Central memory CD4-positive, alpha-beta T cell (primary cell): ENCODE results near the gene NDUFB11.
"Not testable (repeated sequence)": the region's sequence is repeated elsewhere in the genome, so short reads cannot be mapped to it uniquely, and the experiment has no call there.

ENCODE experiments used
- DNase-seq: peaks from one replicate; pipeline ENCODE4 v3.0.0; 2022

NDUFB11 gene

GRCh38 chrX:47145395-47146120 lies 1.1 kb upstream of the NDUFB11 start:
- no peak for DNase-seq

GRCh38 chrX:47143894-47144625 lies 442 bp downstream of the NDUFB11 start:
- DNase-seq, result no peak

- no peak for DNase-seq
Observed at GRCh38 chrX:47138171-47138570, 6.3 kb downstream of the NDUFB11 start.

- not testable (repeated sequence) for DNase-seq
Observed at GRCh38 chrX:47135650-47136049, 8.9 kb downstream of the NDUFB11 start.

GRCh38 chrX:47133493-47133892 lies 11.0 kb downstream of the NDUFB11 start:
- DNase-seq, result no peak

GRCh38 chrX:47129899-47130358 lies 14.6 kb downstream of the NDUFB11 start:
- DNase-seq, result no peak

- DNase-seq, result peak; percentile 90
Observed at GRCh38 chrX:47129157-47129898, 15.2 kb downstream of the NDUFB11 start.

- DNase-seq, result not testable (repeated sequence)
Observed at GRCh38 chrX:47124466-47124865, 20.0 kb downstream of the NDUFB11 start.

- DNase-seq, result not testable (repeated sequence)
Observed at GRCh38 chrX:47116551-47117110, 27.9 kb downstream of the NDUFB11 start.

GRCh38 chrX:47112316-47112954 lies 32.1 kb downstream of the NDUFB11 start:
- DNase-seq, result no peak

- not testable (repeated sequence) for DNase-seq
Observed at GRCh38 chrX:47110936-47111615, 33.4 kb downstream of the NDUFB11 start.

- DNase-seq, result no peak
Observed at GRCh38 chrX:47101206-47101605, 43.3 kb downstream of the NDUFB11 start.

GRCh38 chrX:47098338-47099094 lies 46.0 kb downstream of the NDUFB11 start:
- DNase-seq, result no peak

GRCh38 chrX:47097018-47097417 lies 47.5 kb downstream of the NDUFB11 start:
- DNase-seq, result no peak

- no peak for DNase-seq
Observed at GRCh38 chrX:47093860-47094259, 50.6 kb downstream of the NDUFB11 start.

- no peak for DNase-seq
Observed at GRCh38 chrX:47093248-47093647, 51.3 kb downstream of the NDUFB11 start.
